ENCODE measurements around the gene ANO2. TPM values are rescaled to one million over a fixed set of nuclear protein-coding genes. Genes with fewer than 3 reads are reported as not detected.

Gene ANO2
- total and polyA plus RNA-seq, 7 donors, result 1.3 to 9.3 (median 4.2) TPM

GRCh38 chr12:5794156-5794555 lies 150.9 kb downstream of the ANO2 start:
- no peaks in the 10 kb centered on the region for H3K36me3 ChIP-seq (ENCODE audit: insufficient read depth in 1 of 2, low read depth in 1 of 2)
- no peak for DNase-seq
- no peak for ATAC-seq
- no peak overlapping the region for H3K4me3 ChIP-seq
- no peak for TF ChIP-seq CTCF (IDR thresholded peaks at IDR 0.05)
- intact Hi-C loops (cut with DNase I), result no loop called here
- 15 to 29% (median 21%) methylated on average over 4 of the region's 4 CpGs for WGBS, 3 donors
- no peaks in the 10 kb centered on the region for H3K27me3 ChIP-seq (ENCODE audit: insufficient read depth in 3 of 3, low read length in 2 of 3)
- H3K9me3 ChIP-seq, result no peaks in the 10 kb centered on the region
- no peaks in the 10 kb centered on the region for H3K4me1 ChIP-seq
- H3K27ac ChIP-seq, result no peak overlapping the region

GRCh38 chr12:5792343-5792742 lies 152.7 kb downstream of the ANO2 start:
- DNase-seq (no peak), ATAC-seq (no peak)
- Histone ChIP-seq H3K4me3 (no peak overlapping the region), H3K4me1 (no peaks in the 10 kb centered on the region), H3K9me3 (no peaks in the 10 kb centered on the region), H3K27me3 (ENCODE audit: insufficient read depth in 3 of 3, low read length in 2 of 3) (no peaks in the 10 kb centered on the region), H3K36me3 (ENCODE audit: insufficient read depth in 1 of 2, low read depth in 1 of 2) (no peaks in the 10 kb centered on the region), H3K27ac (no peak overlapping the region)
- no peak for TF ChIP-seq CTCF (IDR thresholded peaks at IDR 0.05)
- WGBS, 3 donors, result 81% methylated on average over 5 of the region's 5 CpGs
- intact Hi-C loops (cut with DNase I), result no loop called here

GRCh38 chr12:5789469-5789968 lies 155.5 kb downstream of the ANO2 start:
- ATAC-seq, result no peak
- no peak for TF ChIP-seq CTCF (IDR thresholded peaks at IDR 0.05)
- Histone ChIP-seq H3K9me3 (no peaks in the 10 kb centered on the region), H3K4me3 (no peak overlapping the region), H3K4me1 (no peaks in the 10 kb centered on the region), H3K27me3 (ENCODE audit: insufficient read depth in 3 of 3, low read length in 2 of 3) (no peaks in the 10 kb centered on the region), H3K27ac (no peak overlapping the region), H3K36me3 (ENCODE audit: insufficient read depth in 1 of 2, low read depth in 1 of 2) (no peaks in the 10 kb centered on the region)
- DNase-seq, result no peak
- intact Hi-C loops (cut with DNase I), result no loop called here
- WGBS, 3 donors, result 74 to 80% (median 77%) methylated on average over 7 of the region's 7 CpGs

GRCh38 chr12:5787828-5788227 lies 157.2 kb downstream of the ANO2 start:
- Histone ChIP-seq H3K27ac (no peak overlapping the region), H3K27me3 (ENCODE audit: insufficient read depth in 3 of 3, low read length in 2 of 3) (no peaks in the 10 kb centered on the region), H3K4me1 (no peaks in the 10 kb centered on the region), H3K4me3 (no peak overlapping the region), H3K36me3 (ENCODE audit: insufficient read depth in 1 of 2, low read depth in 1 of 2) (no peaks in the 10 kb centered on the region), H3K9me3 (no peaks in the 10 kb centered on the region)
- WGBS, 3 donors, result 93 to 98% (median 97%) methylated on average over 5 of the region's 5 CpGs
- intact Hi-C loops (cut with DNase I), result no loop called here
- no peak for DNase-seq
- no peak for ATAC-seq
- no peak for TF ChIP-seq CTCF (IDR thresholded peaks at IDR 0.05)

- no peak overlapping the region for H3K27ac ChIP-seq
- ATAC-seq, result no peak
- WGBS, 3 donors, result 65 to 71% (median 68%) methylated on average over 5 of the region's 5 CpGs
- H3K27me3 ChIP-seq (ENCODE audit: insufficient read depth in 3 of 3, low read length in 2 of 3), result no peaks in the 10 kb centered on the region
- no peaks in the 10 kb centered on the region for H3K9me3 ChIP-seq
- H3K4me1 ChIP-seq, result no peaks in the 10 kb centered on the region
- no peaks in the 10 kb centered on the region for H3K36me3 ChIP-seq (ENCODE audit: insufficient read depth in 1 of 2, low read depth in 1 of 2)
- no peak for TF ChIP-seq CTCF (IDR thresholded peaks at IDR 0.05)
- intact Hi-C loops (cut with DNase I), result no loop called here
- H3K4me3 ChIP-seq, result no peak overlapping the region
- DNase-seq, result no peak
These were observed 159.5 kb downstream of the ANO2 start for GRCh38 chr12:5785601-5786000.
